SJSA1 (cell line): ENCODE results near the gene MRPL21. TPM values are rescaled to one million over a fixed set of nuclear protein-coding genes. Genes with fewer than 3 reads are reported as not detected.
"Not testable (repeated sequence)": the region's sequence is repeated elsewhere in the genome, so short reads cannot be mapped to it uniquely, and the experiment has no call there.

Experiments
- DNase-seq, 2 experiments: peaks; one replicate each; pipeline ENCODE4 v3.0.0-alpha.2; 2015 to 2020; ENCODE audit warnings: low spot score in 2 of 2, low read depth in 1 of 2
- H3K27ac ChIP-seq: fragments of 250-450 bp; sonication (Bioruptor Pico); 2 replicates; pipeline ENCODE4 v1.5.1; 2020; ENCODE audit warnings: mild to moderate bottlenecking, moderate library complexity
- H3K27me3 ChIP-seq: fragments of 250-450 bp; sonication (Bioruptor Pico); replicated peaks from 2 replicates; pipeline ENCODE4 v1.5.1; 2020; ENCODE audit warnings: mild to moderate bottlenecking, moderate library complexity
- H3K36me3 ChIP-seq: fragments of 250-450 bp; sonication (Bioruptor Pico); 2 replicates; pipeline ENCODE4 v1.5.1; 2020; ENCODE audit warnings: mild to moderate bottlenecking
- H3K4me1 ChIP-seq: fragments of 250-450 bp; sonication (Bioruptor Pico); replicated peaks from 2 replicates; pipeline ENCODE4 v1.6.1; 2021; ENCODE audit warnings: mild to moderate bottlenecking
- H3K4me3 ChIP-seq: fragments of 250-450 bp; sonication (Bioruptor Pico); 2 replicates; pipeline ENCODE4 v1.5.1; 2020; ENCODE audit warnings: mild to moderate bottlenecking
- H3K9me3 ChIP-seq: fragments of 250-450 bp; sonication (Bioruptor Pico); replicated peaks from 2 replicates; pipeline ENCODE4 v1.5.1; 2020; ENCODE audit warnings: mild to moderate bottlenecking
- total RNA-seq: library from RNA; depleted of rRNA; stranded (reverse); fragments of >200 nt; shearing (Covaris generic); gene quantifications from 2 replicates; pipeline ENCODE4 v1.2.3, GENCODE V29; 2014

Gene MRPL21
- total RNA-seq, 1 experiment from 2014 or later = 170 TPM

DNA sequence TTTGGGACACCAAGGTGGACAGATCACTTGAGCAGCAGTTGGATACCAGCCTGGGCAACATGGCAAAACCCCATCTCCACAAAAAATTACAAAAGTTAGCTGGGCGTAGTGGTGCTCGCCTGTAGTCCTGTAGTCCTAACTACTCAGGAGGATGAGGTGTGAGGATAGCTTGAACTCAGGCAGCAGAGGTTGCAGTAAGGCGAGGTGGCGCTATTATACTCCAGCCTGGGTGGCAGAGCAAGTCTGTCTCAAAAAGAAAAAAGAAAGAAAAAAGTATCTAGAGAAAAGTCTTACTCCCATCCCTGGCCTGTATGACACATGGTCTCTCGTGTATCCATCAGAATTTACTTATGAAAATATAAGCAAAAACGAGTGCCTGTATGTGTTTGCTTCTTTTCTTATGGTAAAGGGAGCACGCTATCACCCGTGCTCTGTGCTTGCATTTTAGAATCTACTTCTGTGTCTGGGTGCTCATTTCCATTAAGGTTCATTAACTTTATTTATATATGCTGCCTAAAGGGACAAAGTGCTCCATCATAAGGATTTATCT, 46.5 kb downstream of the MRPL21 start:
- H3K4me1 ChIP-seq = peaks cover 18% of the 10 kb centered on the region
- peaks cover 24% of the 10 kb centered on the region for H3K27me3 ChIP-seq
- no peak overlapping the region for H3K4me3 ChIP-seq
- no peak overlapping the region for H3K27ac ChIP-seq
- no peaks in the 10 kb centered on the region for H3K36me3 ChIP-seq
- H3K9me3 ChIP-seq = no peaks in the 10 kb centered on the region
- DNase-seq = no peak

DNA sequence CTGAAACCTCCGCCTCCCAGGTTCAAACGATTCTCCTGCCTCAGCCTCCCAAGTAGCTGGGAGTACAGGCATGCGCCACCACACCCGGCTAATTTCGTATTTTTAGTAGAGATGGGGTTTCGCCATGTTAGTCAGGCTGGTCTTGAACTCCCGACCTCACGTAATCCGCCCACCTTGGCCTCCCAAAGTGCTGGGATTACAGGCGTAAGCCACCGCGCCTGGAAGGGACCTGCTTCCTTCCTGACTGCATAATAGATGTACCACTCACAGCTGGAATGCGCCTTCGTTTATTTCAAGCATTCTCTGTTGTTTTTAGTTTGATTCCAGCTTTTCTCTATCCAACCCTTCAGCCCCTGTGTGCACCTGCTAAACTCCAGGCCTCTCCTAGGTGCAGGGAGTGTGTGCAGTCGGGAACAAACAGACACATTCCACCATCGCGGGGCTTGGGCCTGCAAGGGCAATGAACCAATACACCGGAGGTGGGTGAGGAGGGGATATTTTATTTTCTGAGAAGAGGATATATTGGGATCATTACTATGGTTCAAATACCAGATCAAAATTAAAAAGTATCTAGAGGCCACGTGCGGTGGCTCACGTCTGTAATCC, 47.1 kb downstream of the MRPL21 start:
- not testable (repeated sequence) for H3K36me3 ChIP-seq, DNase-seq, H3K4me3 ChIP-seq, H3K9me3 ChIP-seq, H3K27ac ChIP-seq
- H3K4me1 ChIP-seq = peaks cover 18% of the 10 kb centered on the region
- H3K27me3 ChIP-seq = peaks cover 24% of the 10 kb centered on the region

DNA sequence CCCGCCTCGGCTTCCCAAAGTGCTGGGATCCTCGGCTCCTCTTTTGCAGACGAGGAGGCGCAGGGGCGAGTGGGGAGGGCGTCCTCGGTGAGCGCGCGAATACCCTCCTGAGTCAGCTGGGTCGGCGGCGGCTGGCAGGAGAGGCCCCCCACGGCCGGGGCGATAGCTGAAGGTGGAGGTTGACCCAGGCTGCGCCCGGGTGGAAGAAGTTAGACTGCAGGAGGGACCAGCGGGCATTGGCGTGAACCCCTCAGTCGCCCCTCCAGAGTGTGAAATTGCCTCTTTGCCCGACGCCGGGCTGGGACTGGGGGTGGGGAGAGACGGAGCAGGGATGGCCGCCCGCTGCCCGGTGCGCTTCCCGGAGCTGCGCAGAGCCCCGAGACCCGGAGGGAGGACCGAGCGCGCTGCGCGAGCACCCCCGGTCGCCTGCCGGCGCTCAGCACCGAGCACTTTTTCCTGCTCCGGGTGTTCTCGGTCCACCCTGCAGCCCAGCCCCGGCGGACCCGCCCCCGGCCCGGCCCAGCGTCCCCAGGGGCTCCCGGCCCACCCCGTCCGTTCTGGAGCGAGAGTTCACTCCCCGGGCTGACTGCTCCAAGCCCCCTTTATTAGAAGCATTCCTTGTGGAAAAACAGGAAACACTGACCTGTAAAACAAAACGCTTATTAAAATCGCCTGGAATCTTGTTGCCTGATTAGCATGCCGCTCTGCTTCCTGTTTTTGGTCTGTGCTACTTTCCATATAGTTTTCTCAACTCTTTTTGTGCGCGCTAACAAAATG, 48.2 kb downstream of the MRPL21 start:
- H3K9me3 ChIP-seq = no peaks in the 10 kb centered on the region
- no peak overlapping the region for H3K27ac ChIP-seq
- H3K36me3 ChIP-seq = no peaks in the 10 kb centered on the region
- H3K27me3 ChIP-seq = peaks cover 24% of the 10 kb centered on the region
- H3K4me3 ChIP-seq = peak overlapping the region; percentile 41
- H3K4me1 ChIP-seq = peaks cover 18% of the 10 kb centered on the region
- peak; percentile 74 to 84 for DNase-seq

DNA sequence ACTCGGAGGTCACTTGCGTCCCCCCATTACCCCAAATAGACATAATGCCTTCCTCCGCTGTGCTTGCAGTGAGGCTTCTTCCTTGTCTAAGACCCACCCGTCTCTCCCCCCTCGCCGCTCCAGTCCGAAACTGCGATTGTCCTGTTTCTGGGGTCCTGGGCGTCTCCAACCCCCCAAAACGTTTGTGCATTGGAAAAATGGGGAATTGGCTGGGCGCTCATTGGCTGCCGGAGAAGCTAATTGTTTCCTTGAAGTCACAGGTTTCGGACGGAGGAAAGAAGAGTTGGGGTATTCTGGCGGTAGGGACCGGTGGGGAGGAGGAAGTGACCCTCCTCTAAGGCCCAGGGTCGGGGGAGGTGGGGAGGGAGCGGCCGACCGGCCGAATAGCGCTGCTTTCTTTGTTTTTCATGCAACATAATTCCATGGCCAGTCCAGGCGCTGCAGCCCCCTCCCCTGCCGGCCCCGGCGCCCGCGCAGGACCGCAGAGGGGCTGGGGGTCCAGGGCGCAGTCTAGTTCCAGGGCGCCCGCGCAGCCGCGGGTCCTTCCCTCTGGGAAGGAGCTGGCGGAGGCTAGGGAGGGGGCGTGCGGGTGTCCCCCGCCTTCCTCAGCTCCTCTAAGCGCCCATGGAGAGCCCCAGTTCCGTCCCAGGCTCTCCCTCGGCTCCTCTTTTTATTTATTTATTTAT, 49.2 kb downstream of the MRPL21 start:
- peak overlapping the region; percentile 41 for H3K4me3 ChIP-seq

DNA sequence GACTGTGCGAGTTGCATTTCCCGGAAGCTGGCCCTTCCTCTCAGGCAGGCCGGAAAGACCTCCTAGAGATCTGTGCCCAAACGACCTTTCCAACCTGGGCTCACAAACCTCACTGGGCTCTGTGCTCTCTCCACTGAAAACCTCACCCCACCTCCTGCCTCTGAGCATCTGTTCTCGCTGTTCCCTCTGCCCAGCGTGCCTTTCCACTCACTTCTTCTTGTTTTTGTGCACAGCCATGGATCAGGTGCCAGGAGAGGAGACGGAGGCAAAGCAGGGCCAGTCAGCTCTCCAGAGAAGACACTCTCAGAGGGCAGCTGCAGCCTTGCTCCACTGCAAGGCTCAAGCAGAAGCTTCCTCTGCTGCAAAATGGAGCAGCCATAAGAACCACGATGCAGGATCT, 51.0 kb downstream of the MRPL21 start:
- Histone ChIP-seq H3K27me3 (peaks cover 26% of the 10 kb centered on the region), H3K27ac (no peak overlapping the region), H3K9me3 (no peaks in the 10 kb centered on the region), H3K4me1 (peaks cover 18% of the 10 kb centered on the region), H3K36me3 (no peaks in the 10 kb centered on the region), H3K4me3 (no peak overlapping the region)
- no peak for DNase-seq

More for the DNA sequence above, 49.2 kb downstream of the MRPL21 start:
- peaks cover 24% of the 10 kb centered on the region for H3K27me3 ChIP-seq
- H3K36me3 ChIP-seq = no peaks in the 10 kb centered on the region
- H3K4me1 ChIP-seq = peaks cover 18% of the 10 kb centered on the region
- no peak for DNase-seq
- no peak overlapping the region for H3K27ac ChIP-seq
- H3K9me3 ChIP-seq = no peaks in the 10 kb centered on the region

DNA sequence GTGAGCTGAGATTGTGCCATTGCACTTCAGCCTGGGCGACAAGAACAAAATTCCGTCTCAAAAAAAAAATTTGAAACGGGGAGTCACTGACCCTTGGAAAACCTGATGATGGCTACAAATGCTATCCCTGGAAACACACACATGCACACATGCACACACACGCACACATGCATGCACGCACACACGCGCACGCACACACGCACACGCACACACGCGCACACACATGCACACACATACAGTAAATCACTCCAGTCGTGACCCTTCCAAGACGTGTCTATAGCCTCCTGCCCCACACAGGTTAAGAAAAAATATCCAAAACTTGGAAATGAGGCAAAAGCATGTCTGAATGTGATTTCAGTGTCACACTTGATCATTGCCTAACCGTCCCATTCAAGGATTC, 55.2 kb downstream of the MRPL21 start:
- DNase-seq = no peak
- H3K27ac ChIP-seq = no peak overlapping the region
- no peak overlapping the region for H3K4me3 ChIP-seq
- peaks cover 5% of the 10 kb centered on the region for H3K27me3 ChIP-seq
- no peaks in the 10 kb centered on the region for H3K36me3 ChIP-seq
- H3K9me3 ChIP-seq = no peaks in the 10 kb centered on the region
- H3K4me1 ChIP-seq = no peaks in the 10 kb centered on the region

DNA sequence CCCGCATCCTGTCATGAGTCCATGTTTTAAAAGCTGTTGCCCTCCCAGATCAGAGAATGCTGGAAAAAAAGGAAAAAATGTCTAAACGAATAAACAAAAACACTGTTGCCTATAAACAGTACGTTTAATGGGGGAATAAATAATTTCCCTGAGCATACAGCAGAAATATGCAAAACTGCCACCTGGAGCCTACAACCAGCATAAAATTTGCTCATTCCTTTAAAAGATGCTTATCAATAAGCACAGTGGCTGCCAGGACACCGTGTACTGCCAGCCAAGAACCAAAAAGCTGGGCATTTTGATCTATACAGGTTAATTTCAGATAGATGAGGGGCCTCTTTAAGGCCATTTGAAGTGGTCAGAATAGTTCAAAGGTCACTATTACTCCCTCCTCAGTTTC, 56.2 kb downstream of the MRPL21 start:
- H3K9me3 ChIP-seq = no peaks in the 10 kb centered on the region
- H3K4me1 ChIP-seq = no peaks in the 10 kb centered on the region
- no peak overlapping the region for H3K27ac ChIP-seq
- H3K36me3 ChIP-seq = no peaks in the 10 kb centered on the region
- no peak for DNase-seq
- H3K27me3 ChIP-seq = peaks cover 3% of the 10 kb centered on the region; the same call in 1 of the 2 replicates
- no peak overlapping the region for H3K4me3 ChIP-seq

DNA sequence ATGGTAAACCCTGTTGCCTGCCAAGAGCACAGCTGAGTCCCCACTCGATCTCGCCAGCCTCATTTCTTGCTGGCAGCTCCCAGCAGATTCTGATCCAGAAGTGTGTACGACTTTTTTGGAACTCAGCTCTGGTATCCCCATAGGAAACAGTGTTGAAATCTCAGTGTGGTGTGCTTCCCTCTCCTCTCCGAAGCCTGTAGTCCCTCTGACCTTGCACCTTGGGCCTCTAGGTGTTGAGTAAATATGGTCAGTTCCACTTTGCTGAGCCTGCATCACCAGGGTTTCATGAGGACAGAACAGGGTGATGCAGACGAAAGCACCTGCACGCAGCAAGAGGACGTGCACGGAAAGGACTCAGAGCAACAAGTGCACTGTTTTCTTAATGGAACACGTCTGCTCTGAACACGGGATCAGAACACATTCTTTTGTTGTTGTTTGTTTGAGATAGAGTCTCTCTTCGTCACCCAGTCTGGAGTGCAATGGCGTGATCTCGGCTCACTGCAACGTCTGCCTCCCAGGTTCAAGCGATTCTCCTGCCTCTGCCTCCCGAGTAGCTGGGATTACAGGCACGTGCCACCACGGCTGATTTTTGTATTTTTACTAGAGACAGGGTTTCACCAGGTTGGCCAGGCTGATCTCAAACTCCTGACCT, 58.2 kb downstream of the MRPL21 start:
- Histone ChIP-seq H3K27me3 (peaks cover 3% of the 10 kb centered on the region; the same call in 1 of the 2 replicates), H3K9me3 (no peaks in the 10 kb centered on the region), H3K36me3 (0 out of 2 replicates have a peak, but pooled peaks cover 3% of the 10 kb centered on the region), H3K4me3 (no peak overlapping the region), H3K27ac (no peak overlapping the region), H3K4me1 (peaks cover 11% of the 10 kb centered on the region)
- DNase-seq = no peak

DNA sequence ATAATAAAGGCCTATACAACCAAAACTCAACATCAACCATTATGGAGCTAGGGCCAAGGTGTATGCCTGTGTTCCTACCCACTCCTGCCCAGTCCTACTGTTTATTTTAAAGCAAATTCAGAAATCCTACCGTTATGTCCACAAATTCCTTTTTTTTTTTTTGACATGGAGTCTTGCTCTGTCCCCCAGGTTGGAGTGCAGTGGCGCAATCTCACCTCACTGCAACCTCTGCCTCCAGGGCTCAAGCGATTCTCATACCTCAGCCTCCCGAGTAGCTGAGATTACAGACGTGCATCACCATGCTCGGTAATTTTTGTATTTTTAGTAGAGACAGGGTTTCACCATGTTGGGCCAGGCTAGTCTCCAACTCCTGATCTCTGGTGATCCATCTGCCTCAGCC, 58.8 kb downstream of the MRPL21 start:
- DNase-seq = no peak
- Histone ChIP-seq H3K36me3 (0 out of 2 replicates have a peak, but pooled peaks cover 3% of the 10 kb centered on the region), H3K9me3 (no peaks in the 10 kb centered on the region), H3K27ac (no peak overlapping the region), H3K27me3 (peaks cover 3% of the 10 kb centered on the region; the same call in 1 of the 2 replicates), H3K4me3 (no peak overlapping the region), H3K4me1 (peaks cover 17% of the 10 kb centered on the region)

DNA sequence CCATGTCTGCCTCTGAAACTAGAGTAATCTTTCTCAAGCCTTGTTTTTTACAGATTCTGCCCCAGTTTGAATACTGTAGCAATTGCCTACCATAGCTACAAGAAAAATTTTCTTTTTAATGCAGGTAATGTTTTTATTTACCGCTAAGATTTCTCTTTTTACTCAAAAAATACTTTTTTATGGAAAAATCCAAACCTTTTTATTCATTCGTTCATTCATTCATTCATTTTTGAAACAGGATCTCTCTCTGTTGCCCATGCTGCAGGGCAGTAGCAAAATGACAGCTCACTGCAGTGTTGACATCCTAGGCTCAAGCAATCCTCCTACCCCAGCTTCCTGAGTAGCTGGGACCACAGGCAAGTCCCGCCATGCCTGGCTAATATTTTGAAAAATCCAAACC, 59.3 kb downstream of the MRPL21 start:
- no peak overlapping the region for H3K4me3 ChIP-seq
- H3K9me3 ChIP-seq = no peaks in the 10 kb centered on the region
- no peak overlapping the region for H3K27ac ChIP-seq
- H3K36me3 ChIP-seq = 0 out of 2 replicates have a peak, but pooled peaks cover 3% of the 10 kb centered on the region
- DNase-seq = no peak
- H3K27me3 ChIP-seq = peaks cover 3% of the 10 kb centered on the region; the same call in 1 of the 2 replicates
- peaks cover 22% of the 10 kb centered on the region for H3K4me1 ChIP-seq

DNA sequence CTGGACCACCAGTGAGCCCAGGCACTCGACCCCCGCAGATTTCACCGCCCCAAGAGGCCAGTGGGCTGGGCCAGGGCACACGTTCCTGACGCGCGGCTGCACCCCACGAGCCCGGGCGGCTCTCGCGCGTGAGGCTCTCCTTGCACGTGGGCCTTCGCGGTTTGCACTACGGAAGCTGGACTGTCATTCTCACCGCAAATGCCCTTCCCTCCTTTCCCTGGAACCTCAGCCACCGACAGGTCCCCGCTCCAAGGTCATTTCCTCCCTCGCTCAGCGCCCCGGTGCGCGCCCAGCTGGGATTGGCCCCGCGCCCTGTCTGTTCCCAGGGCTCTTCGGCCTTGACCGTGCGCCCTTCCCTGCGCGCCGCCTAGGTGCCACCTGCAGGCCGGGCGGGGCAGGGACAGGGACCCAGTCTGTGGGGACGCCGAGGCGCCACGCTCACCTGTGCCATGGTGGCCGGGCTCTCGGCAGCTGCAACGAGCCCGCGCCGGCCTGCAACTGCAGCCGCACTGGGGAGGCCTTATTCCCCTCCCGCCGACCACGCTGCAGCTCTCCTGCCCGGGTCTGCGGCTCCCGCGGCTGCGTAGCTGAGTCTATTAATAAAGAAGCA, 59.8 kb downstream of the MRPL21 start:
- Histone ChIP-seq H3K4me1 (peaks cover 24% of the 10 kb centered on the region), H3K36me3 (0 out of 2 replicates have a peak, but pooled peaks cover 3% of the 10 kb centered on the region), H3K9me3 (no peaks in the 10 kb centered on the region), H3K27ac (no peak overlapping the region), H3K27me3 (peaks cover 2% of the 10 kb centered on the region; the same call in 1 of the 2 replicates), H3K4me3 (no peak overlapping the region)
- DNase-seq = no peak

DNA sequence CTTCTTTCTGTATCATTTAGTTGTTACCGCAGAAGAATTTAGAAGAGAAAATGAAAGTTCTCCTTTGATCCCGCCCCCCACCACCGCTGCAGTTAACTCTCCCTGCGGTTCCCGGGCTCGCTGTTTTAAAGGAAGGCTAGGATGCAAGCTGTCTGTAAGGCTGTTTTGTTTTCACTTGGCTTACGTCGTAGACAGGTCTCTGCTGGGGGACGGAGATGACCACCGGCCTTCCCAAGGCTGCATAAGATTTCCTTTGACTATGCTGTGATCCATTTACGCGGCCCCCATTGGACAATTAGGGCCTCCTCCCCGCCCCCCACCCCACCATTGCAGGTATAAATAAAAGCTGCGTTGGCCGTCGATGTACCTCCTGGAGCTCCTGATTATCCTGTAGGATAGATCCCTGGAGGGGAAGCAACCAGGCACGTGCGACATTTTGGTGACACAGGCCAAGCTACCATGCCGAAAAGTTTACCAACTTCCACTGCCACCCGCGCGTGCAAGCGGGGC, 60.5 kb downstream of the MRPL21 start:
- no peak for DNase-seq
- H3K36me3 ChIP-seq = 0 out of 2 replicates have a peak, but pooled peaks cover 4% of the 10 kb centered on the region
- no peak overlapping the region for H3K4me3 ChIP-seq
- H3K9me3 ChIP-seq = no peaks in the 10 kb centered on the region
- H3K27me3 ChIP-seq = no peaks in the 10 kb centered on the region; the same call in 1 of the 2 replicates
- H3K27ac ChIP-seq = no peak overlapping the region
- peaks cover 31% of the 10 kb centered on the region for H3K4me1 ChIP-seq
